ENCODE measurements around the gene DCLK1.

DNA sequence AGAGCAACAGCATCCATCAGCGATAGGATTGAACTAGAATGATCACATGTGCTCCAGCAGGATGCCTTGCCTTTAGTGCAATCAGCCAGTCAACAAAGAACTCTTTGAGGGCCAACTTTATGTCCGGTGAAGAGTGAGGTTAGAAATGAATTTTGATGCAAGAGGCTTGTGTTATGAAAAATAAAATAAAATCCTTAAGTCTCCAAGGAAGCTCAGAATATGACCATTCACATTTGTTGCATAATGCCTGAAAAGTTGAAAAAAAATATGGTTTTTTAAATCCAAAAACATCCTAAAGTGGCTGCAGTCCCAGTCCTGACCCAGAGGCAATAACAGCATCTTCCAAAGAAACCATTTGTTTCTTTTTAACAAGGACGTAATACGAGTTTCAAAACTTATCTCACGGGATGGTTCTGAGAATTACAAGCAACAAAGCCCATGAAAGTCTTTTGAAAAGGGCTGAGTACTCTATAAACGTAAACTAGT, 61.3 kb downstream of the DCLK1 start:
- TF ChIP-seq POLR2A (IDR thresholded peaks at IDR 0.05; ENCODE audit: low read length) (no peak), GATA1 (IDR thresholded peaks at IDR 0.05; ENCODE audit: low read depth, low read length) (no peak)

Measured in erythroblast (primary cell).